Smooth muscle cell of the brain vasculature (primary cell): Measurements from ENCODE around the gene KRTAP3-3.
A peak's percentile ranks its signal among the peaks of the same experiment; 100 is the strongest.

Experiments
- DNase-seq: peaks from one replicate; pipeline ENCODE4 v3.0.0-alpha.2; 2012; ENCODE audit warnings: low read depth, low spot score

Gene KRTAP3-3

DNA sequence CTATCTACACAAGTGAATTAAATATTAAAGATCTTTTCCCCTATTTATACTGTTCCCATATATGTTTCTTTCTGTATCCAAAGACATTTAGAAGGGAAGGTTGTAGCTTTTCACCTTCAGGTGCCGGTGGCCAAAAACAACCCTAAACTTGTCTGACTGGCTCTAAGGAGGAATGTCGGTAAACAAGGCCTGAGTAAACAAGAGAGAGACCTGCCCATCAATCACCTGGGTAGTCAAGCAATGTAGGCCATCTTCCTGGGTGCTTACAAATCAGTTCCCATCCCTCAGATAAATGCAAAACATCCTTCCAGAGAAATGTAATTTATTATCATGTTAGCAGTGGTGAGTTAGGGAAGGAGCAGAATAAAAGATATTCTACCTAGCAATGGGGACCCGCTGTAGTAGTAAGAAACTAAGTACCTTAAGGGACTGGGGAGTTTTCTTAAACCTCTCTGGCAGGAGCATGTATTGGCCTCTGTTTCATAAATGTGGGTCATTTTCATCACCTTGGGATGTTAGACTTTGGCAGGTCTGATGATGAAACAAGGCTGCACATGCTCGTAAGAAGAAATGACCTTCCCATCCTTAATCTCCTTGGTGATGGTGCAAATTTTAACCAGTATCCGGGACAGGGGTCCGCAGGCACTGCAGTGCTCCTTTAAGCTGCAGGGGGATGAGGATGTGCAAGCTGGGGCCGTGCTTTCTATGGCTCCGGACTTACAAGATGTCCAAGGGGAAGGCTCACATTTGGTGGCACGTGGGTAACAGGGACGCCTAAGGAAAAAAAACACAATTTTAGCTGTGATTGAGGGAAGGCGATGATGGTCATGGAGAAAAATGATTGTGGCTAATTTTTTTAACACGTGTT, 35.6 kb downstream of the KRTAP3-3 start:
- DNase-seq: no peak

DNA sequence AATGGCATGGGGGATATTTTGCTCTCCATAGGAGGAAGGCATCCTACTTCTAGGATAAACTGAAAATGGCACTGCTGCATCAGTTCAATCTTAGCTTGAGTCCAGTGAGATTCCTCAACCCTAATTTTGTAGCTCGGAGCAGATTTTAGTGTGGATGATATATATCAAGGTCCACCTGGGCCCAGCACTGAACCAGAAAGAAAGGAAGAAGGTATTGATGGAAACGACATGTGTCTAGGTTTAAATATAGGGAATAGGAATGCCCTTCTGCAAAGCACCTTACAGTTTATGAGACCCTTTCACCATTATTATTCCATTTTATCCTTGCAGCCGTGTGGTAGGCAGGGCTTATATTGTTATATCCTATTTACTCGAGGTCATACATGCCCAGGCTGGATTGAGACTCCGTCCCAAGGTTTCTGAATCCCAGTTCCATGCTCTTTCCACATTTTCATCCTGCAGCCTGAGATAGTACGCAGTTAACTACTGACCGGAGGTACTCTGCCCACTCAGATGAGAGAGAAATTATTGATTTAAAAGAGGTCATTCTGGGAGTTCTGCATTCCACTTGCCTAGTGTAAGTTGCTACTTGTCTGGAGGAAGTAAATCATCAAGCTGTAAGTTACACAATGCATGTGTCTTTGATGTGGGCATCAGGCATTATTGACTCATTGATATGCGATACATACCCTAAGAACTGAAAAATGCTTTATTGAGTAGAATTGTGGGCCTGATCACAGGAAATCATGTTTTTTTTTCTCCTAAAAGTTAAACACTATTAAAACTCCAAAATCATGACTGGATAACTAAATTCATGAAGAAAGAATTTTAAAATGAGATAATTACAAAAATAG, 37.3 kb downstream of the KRTAP3-3 start:
- peak; percentile 31 for DNase-seq

DNA sequence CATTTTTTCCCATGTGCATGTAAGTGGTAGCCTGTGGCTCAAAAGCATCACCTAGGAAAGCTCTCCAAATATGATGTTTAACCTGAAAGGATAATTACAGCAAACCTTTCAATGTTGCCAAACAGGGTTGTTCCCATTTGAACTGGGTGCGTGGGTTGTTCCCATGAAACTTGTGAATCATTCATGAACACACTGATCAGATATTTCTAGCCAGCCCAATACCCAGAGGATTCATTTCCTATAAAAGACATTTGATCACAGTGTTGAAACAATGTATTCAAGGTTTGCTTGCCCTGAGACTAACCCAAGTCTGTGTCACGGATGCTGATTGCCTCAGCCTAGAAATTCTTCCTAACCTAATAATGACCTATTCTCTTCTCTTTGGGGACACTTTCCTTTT, 40.1 kb downstream of the KRTAP3-3 start:
- DNase-seq: no peak

DNA sequence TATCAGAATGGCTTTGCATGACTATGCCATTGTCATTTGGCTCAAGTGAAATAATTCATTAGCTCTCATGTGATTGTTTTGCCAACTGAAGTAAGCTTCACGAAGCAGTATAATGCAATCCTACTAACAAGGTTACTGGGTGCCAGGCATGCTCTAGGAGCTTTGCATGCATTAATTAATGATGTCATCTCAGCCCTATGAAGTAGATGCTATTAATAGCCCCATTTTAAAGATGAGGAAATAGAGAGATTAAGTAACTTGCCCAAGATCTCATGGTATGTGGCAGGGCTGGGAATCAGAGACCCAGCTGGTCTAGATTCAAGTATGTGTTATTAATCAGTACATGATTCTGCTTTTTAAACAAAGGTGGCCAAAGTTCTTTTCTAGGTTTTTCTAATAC, 41.3 kb downstream of the KRTAP3-3 start:
- no peak for DNase-seq

DNA sequence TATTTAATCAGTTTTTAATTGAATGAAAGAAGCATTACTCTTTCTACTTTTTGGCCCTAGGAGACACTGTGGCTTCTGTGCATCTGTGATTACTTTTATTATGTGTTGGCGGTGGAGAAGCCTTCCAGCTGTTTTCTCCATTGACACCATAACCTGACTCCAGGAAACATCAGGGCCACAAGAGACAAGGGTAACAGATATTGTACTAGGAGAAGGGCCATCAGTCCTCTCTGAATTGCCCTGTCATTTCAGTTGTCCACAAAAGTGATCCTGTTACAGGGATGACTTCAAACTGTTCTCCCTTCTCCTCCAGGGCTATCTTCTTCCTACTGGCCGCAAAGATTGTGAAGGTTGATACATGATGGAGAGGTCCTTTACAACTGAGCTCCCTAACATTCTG, 41.8 kb downstream of the KRTAP3-3 start:
- no peak for DNase-seq

DNA sequence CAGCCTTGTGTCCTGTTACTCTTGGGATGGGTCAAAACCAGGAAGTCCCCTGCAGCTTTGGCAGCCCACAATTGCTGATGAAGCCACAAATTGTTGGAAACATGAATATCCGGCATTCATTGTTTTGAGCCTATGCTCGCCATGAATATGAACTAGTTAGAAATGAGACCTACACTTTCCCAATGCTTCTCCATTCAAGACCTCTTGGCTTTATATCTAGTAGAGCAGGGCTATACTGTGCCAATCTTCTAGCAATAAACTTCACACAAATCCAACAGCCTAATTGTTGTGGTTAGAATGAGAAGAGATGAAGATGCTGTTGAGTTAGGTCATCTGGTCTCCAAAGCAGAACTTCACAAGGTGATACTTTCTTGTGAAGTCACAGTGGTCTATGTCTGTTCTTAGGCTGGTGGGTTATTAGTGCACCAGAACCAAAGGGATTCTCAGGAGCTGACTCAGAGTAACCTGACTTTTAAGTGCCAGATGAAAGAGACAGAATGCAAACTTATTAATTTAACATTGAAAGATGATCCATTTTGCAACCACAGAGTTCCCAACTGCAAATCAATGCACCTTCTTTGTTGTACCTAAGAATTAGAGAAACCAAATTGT, 42.8 kb downstream of the KRTAP3-3 start:
- DNase-seq: no peak

DNA sequence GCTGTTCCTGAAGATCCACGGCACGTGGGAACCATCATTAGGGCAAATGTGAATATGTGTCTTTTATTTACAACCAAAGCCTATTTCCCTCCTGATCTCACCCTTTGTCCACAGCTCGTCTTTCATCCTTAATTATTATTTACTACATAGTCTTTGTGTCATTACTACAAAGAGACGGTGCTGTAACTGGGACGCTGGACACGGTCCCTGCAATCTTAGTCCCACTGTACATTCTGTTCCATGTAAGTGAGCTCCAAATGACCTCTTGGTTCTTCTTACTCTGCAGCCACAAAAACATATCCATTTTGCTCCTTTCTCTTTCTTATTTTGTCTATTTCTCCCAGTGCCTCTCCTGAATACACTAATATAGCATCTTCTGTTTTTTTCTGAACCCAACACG, 43.8 kb downstream of the KRTAP3-3 start:
- no peak for DNase-seq

DNA sequence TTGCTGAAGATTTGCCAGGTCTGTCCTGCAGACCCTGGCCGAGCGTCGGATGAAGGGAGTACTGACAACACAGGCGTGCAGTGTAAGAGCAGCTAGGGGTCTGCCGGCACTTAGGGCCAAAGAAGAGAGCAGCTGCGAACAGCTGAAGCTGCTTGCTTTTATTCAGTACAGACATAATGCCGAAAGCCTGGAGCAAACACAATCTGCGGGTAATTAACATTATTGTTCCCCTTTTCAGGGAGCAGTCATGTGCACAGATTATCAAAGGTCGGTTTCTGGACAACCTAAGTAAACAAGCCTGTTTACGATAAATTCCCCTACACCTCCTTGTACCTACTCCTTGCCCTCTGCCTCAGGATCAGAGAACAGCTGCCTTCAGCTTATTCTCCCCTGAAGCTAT, 44.5 kb downstream of the KRTAP3-3 start:
- no peak for DNase-seq

DNA sequence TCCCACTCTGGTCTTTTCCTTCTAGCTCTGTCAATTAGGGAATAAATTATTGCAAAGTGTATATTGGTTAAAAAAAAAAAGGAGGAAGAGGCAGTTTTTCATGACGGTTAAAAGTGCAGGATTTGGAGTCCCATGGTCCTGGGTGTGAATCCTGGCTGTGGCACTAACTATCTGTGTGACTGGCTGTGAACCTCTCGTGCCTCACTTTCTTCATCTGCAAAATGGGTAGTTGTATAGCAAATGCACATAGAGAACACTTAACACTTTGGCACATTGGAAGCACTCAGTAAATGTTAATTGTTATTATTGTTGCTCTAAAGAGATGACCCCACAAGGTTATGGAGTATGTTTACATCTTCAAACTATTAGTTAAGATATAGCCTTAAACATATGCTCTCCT, 46.0 kb downstream of the KRTAP3-3 start:
- DNase-seq: no peak

DNA sequence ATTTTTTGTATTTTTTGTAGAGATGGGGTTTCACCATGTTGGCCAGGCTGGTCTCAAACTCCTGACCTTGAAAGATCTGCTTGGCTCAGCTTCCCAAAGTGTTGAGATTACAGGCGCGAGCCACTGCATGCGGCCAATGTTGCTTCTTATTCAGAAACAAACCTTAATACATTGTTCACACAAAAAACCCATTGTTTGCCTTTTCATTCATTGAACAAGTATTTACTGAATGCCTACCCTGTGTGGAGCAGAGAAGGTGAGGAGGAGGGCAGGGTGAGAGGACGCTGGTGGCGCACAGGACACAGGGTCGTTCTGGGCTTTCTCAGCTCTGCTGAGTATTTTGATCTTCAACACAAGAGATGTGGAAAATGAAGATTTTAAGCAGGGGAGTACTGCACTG, 48.5 kb downstream of the KRTAP3-3 start:
- DNase-seq: no peak

DNA sequence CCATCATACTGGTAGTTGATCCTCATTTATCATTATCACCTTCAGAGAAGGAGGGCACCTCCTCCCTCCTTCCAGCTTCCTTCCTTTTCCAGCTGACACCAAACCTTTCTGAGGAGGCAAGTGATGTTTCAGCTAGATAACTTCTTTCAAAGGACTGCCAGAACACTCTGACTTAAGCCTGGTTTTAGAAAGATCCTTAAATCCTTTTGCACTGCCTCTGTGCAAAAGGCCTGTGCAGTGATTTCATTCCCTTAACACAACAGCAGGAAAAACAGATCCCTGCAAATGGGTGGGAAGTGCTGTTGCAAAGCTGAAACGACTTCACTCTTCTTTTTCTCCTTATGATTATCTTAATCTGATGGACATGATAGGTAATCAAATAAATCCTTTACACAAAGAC, 49.4 kb downstream of the KRTAP3-3 start:
- no peak for DNase-seq
